GM18868 (cell line): ENCODE measurements around the gene POU5F1.

Experiments used
- ATAC-seq: cut with Tn5 transposase; IDR thresholded peaks from one replicate; pipeline ENCODE4 v1.9.1; 2021; ENCODE audit warnings: mild to moderate bottlenecking, moderate library complexity; ENCODE audit not compliant: unreplicated experiment

The POU5F1 gene

DNA sequence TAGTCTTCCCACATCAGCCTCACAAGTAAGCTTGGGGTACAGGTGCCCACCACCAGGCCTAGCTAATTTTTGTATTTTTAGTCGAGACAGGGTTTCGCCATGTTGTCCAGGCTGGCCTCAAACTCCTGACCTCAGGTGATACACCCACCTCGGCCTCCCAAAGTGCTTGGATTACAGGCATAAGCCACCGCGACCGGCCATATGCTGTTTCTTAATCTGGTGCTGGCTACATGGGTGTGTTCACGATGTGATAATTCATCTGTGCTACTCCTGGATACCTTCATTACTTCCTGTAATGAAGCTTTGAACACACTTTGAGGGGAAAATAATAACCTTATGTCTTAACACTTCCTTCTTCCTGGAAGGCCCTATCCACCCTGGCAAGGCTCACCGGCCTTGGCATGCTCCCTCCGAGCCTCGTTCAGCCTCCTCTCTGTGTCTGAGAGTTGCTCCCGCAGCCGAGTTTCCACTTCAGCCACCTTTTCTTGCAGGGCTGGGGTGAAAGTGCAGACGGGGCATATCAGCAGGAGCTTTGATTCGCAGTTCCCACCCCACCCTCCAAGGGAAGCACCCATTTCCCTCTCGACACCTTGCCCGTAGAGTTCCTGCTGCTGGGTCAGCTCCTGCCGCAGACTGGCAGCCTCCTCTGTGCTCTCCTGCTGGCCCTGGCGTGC is 26.0 kb downstream of the POU5F1 start:
- ATAC-seq, result no peak

DNA sequence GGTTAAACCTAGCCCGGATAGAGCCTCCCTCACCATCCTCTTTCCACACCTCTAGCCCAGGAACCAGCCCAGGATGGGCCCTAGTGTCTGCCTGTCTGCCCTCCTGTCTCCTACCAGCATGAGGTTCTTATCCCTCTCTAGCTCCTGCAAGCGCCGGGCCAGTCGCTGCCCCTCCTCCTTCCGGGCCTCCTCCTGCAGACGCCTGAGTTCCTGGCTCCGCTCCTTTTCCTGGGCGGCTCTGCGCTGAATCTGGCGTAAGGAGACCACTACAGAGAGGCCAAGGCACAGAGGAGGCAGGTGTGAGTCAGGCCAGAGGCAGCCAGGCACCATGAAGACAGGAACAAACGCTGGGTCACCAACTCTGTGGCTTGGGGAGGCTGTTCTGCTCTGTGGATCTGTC is 27.3 kb downstream of the POU5F1 start:
- ATAC-seq, result no peak

DNA sequence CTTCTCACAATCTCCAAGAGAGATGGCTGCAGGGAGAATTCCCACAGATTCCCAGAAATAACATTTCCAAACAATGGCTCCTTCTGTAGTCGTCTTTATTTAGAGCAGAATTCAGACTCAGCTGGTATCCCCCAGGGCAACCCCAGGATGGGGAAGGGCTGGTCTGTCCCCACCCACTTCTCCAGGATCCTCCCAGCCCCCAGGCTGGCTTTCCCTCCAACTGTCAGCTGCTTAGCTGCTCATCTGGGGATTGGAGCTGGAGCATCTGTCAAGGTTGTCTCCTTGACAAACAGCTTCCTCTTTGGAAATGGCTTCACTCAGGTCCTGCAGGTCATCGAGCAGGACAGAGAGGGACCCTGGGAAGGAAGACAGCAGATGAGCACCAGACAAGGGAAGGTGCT is 28.1 kb downstream of the POU5F1 start:
- no peak for ATAC-seq

DNA sequence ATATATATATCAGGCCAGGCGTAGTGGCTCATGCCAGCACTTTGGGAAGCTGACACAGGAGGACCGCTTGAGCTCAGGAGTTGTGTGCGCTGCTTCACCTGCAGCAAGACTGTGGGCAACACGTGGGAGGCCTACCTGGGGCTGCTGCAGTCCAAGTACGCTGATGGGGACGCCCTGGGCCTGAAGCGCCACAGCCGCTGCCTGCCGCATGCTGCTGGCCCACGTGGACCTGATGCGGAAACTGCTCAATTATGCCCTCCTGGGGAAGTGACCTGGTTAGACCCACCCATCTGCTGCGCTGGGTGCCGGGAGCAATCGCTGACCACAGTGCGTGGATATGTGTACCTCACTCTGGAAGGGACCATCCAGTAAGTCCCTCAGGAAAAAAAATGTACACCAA is 29.8 kb downstream of the POU5F1 start:
- no peak for ATAC-seq

DNA sequence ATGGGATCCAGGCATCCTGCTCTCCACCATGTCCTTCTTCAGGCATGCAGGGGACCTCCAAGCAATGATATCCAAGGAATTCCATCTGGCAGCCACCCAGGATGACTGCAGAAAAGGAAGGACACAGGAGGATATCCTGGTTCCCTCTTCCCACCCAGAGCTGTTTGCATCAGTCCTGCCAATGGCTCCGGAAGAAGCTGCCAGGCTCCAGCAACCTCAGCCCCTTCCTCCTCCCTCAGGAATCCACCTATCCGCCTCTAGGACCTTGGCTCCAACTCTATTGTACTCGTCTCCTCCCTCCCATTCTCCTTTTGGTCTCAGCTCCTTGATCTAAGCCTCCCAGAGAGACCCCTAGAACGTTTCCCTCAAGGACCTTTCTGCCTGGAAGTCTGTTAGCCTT is 30.9 kb downstream of the POU5F1 start:
- ATAC-seq, result no peak

DNA sequence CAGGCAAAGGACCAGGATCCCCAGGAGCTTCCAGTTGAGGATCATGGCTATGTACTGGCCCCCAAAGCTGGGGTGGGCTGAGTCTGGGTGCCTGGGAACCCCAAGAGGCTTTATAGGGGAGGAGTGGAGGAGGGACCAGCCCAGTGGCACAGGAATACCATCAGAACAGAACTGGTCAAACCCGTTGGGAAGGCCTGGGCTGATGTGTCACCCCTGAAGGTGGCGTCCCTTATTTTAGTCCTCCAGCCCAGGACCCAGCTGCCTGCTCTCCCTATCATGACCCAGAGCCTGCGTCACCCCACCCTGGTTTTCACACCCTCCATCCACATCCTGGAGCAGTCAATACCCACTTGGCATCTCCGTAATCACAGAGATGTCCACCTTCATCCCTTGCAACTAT is 31.5 kb downstream of the POU5F1 start, which contains the start of gene PSORS1C2:
Gene PSORS1C2, minus strand, starts transcription at position 85 of the 400 bp plus-strand sequence. Its CDS starts 40 bp downstream, at position 45.
- no peak for ATAC-seq

DNA sequence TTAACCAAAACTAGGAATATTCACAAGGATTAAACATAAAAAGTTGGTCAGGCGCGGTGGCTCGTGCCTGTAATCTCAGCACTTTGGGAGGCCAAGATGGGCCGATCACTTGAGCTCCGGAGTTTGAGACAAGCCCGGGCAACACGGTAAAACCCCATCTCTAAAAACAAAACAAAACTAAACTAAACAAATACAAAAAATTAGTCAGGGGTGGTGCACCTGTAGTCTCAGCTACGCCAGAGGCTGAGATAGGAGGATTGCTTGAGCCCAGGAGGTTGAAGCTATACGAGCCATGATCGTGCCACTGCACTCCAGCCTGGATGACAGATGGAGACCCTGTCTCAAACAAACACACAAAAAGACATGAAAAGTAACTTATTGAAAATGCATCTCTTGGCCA is 34.8 kb downstream of the POU5F1 start:
- peak; percentile 60 for ATAC-seq

DNA sequence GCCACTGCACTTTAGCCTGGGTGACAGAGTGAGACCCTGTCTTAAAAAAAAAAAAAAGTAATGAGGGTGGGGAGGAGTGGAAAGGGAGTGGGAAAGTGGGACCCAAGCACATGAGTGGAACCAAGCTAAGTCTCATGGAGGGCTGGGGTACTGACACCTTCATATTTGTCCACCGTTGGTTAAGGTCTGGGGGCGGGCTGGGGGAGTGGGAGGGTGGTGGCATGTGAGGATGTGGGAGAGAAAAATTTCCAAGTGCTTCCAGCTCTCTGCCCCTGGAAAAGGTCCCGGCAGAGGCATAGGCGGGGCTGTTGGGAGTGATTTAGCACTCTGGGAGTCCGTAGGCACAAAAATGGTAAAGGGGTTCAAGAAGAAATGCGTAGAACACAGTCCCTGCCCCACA is 37.7 kb downstream of the POU5F1 start:
- no peak for ATAC-seq

DNA sequence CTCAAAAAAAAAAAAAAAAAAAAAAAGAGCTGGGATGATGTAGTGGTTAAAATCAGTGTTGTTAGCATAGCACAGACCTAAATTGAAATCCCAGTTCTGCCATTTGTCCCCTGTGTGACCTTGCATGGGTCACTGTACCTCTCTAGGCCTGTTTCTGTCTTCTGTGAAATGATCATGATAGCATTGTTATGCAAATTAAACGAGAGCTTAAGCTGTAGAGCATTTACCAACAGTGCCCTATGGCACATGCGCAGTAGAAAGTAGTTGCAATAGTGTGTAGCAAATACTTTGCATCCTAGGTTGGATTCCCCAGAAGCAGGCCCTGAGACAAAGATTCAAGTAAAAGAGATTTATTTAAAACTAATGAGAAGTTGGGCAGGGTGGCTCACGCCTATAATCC is 38.9 kb downstream of the POU5F1 start:
- ATAC-seq, result no peak

DNA sequence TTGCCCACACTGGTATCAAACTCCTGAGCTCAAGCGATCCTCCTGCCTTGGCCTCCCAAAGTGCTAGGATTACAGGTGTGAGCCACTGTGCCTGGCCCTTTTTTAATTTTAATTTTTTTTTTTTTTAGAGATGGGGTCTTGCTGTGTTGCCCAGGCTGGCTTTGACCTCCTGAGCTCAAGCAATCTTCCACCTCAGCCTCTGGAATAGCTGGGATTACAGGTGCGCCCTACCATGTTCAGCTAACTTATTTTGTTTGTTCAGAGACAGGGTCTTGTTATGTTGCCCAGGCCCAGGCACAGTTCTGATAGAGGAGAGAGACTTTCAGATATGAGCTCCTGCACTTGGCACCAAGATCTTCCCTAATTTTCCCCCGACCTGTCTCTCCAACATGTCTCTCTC is 39.7 kb downstream of the POU5F1 start:
- no peak for ATAC-seq

DNA sequence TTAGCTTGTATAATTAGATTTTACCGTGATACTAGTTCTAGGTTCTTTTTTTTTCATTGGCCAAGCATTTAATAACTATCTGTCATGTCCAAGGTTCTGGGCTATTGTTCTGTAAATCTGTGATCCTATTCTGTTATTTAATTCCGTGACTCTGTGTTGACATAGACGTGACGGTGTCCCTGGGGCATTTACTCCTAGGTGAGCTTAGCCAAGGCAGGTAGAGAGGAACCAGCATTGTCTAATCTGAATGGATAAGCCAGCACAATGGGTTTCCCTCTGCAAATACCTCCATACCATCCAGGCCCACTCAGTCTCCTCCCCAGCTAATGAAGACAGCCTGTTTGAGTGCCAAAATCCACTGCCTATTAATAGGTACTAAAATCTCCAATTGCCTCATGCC is 41.4 kb downstream of the POU5F1 start:
- ATAC-seq, result no peak

DNA sequence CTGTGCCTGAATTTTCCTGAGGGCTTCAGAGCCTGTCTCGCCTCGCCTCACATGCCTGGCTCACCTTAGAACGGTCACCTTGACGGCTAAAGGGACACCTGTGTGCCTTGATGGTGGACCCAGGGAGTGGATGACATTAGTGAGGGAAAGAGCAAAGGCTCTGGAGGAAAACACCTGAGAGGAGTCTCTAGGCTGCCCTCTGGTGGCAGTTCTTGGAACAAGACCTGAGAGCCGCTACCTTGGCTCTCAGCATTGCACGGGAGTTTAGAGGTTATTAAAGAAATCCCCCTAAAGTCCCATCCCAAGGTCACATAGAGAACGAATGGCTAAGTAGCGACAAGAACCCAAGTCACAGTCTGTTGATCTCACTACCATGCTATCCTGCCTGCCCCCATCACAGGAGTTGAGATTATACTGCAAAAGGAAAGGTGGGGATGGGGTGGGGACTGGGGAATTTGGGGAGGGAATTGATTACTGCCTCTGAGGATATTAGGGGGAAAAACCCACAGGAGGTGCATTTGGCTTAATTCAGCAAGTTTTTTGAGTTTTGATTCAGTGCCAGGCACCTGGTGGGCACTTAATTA is 42.3 kb downstream of the POU5F1 start:
- no peak for ATAC-seq

DNA sequence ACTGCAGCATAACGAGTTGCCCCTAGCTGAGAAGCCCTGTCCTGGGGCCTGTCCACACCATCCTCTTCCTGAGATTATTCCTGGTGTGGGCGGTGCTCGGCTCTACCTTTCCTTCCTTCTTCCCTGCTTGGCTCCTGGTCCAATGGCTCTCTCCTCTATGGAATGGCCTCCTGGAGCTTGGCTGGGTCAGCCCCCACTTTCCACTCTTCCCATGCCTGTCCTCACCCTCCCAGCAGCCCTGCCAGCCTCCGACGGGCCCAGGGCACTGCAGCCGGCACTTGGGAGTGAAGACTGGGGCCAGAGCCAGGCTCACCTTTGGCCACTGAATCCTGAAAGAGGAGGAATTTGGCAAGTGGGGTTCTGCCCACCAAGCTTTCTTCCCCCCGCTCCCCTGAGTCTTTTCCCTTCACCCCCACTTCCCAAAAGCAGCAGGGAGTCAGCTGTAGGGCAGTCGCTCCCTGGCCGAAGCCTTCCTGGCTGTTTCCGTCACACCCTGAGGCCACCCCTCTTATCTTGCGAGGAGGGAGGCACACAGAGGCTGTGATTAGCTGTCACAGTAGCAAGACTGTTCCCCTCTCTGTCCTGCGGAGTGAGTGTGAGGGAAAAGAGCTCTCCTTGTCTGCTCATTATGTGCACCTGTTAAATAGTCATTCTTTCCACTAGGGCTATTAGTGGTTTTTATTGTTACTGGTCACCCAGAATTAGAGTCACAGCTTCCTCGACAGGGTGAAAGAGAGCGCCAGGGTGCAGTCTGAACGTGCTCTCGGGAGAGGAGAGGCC is 43.9 kb downstream of the POU5F1 start:
- ATAC-seq, result no peak

DNA sequence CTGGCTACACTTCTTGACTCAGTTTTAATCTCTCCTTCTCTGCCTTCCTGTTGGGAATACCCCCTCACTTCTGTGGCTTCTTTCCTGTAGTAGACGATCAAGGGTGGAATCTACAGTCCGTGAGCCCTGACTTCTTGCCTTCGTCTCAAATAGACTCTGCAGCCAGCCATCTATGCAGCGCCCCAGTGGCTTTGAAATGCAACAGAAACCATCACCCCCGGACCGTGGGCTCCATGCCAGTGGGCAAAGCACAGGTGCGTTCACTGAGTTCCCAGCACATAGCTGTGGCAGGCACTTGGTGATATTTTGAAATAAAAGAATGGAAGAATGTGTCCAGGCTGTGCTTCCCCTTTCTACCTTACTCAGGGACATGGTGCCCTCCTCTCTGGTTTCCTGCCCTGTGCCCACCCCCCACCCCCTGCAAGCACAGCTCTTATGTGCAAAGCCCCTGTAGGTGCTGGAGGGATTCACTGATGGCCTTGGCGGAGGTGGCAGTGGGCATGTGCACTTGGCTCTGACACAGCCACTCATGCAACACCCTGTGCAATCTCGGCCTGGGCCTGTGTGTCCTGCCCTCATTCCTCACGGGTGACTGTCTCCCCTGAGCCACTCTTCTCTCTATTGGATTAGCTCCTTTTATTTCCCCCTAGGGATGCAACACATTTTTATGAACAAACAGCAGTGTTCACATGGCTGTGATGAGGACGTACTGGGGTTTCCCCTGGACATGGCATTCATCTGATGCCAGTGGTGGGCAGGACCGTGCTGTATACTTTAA is 44.7 kb downstream of the POU5F1 start:
- ATAC-seq, result no peak

DNA sequence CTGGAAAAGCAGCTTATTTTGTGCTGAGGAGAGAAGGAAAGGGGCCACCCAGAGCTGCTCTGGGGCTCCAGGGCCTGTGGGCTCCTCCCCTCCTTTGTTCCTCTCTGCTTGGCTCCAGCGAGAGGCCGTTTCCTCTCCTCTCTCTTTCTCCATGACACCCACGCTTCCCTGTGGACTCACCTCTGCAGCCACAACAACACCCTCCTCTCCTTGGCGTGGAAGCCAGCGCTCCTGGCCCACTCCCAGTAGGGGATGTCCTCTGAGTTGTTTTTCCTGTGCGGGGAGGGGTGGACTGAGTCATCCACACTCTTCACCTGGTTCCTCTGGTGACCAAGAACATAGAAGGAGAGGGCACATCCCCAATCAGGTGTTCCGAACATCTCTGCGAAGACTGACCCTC is 45.3 kb downstream of the POU5F1 start:
- ATAC-seq, result no peak

DNA sequence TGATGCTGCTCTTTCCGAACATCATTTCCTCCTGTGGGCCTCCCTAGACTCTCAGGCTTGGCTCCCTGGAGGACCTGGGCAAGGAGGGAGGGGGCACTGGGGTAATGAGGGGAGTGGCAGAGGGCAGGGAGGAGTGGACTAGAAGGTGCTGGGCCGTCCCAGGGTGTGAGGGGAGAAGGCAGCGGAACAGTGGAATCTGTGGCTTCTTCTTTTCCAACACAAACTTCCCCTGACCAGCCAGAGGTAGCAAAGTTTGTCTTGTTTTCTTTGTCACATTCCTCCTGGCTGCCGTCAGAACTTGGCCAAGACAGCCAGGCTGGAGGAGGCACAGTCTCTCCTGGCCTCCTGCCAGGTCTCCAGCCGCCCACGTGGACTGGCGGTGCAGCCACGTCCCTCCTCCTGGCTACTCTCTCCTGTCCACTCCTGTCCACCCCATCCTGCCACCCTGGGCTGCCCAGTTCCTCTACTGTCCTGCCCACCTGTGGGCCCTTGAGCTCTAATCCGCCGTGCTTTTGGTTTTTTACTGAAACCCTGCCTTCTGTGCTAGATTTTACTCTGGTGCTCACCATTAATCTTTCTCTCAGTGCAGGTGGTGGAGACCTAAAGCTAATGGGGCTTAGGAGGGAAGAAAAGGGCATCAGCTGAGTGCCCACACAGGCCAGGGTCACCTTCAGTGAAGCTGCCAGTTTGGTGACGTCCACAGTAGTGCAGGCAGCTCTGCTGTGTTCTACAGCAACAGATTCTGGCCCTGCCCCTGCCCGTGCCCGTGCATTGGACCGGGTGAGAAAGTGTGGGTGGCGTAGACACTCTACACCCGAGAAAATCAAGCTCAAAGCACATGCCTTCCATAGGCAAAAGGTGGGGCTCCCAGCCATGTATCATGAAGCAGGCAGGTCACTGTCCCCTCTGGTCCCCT is 47.4 kb downstream of the POU5F1 start:
- no peak for ATAC-seq

DNA sequence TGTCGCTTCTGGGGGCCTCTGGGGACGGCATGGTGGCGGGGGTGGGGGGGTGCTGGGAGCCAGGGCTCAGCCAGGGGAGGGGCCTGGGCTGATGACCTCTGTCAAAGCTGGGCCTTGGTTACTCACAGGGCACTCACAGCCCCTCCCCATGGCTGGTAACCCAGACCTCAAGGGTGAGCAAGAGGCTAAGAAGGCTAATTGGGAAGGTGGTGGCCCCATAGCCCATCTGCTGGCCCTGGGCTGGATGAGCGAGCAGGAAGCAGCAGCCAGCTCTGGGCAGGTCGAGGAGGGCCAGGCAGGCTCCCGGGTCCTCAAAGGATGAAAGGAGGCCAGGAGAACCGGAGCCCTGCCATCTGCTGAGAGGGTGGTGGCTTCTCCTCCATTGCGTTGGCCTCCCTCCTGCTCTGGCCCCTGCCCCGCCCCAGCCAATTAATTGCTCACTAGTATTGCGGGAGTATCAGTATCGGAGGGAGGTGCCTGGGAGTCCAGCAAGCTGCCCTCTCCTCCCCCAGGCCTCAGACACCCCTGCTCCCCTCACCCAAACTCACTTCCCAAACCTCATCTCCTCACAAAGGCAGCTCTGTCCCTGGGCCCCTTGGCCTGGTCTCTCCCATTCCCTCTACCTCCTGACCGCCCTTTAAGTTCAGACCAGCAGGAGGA is 49.2 kb downstream of the POU5F1 start:
- ATAC-seq, result no peak

DNA sequence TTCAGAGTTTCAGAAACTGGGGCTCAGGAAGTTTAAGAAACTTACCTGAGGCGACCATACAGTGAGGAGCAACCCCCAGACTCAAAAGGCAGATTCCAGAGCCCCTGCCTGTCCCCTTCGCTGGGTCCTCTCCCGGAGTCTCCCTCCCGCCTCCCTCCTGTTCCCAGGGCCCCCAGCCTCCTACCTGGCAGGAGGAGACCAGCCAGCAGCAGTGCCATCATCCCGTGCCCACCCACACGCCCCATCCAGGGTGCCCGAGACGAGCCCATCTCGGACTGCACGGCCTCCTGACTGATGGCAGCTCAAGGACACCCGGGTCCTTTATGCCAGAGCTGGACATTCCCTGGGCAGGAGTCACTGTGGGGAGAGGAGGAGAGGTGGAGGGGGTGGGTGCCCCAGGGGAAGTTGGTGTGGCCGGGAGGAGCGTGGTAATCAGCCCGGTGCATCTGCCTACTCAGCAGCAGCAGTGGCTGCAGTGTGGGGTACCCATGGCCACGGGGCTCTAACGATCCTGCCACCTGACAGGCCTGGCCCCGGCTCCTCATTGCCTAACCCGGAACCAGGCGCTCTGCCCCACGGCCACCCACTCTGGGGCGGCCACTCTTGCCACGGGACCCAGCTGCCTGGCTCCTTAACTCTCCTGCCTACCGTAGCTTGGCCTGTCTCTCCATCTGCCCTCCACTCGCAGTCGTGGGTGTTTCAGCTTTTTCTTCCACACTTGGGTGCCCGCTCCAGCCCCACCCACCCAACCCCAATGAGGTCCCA is 50.1 kb downstream of the POU5F1 start, which contains the start of gene CDSN:
Gene CDSN, minus strand, starts transcription at position 296 of the 765 bp plus-strand sequence. Its CDS starts 27 bp downstream, at position 269.
- no peak for ATAC-seq

DNA sequence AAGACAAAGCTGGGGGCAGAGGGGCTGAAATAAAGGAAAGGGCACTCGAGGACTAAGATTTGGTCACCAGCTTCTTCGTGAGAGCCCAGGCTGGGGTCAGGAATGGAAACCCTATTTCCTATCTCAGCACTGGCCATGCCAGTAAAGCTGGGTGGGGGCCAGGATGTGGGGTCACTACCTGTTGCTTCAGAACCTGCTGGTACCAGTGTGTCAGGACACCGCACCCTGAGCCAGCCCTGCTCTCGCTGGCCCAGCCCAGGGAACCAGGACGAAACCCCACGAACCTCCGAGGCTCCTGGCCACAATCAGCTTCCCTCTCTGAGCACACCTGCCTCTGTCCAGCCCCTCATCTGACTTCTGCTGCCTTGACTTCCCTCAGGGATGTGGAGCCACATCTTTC is 52.3 kb downstream of the POU5F1 start:
- no peak for ATAC-seq
